Bronchial epithelial cell (primary cell): ENCODE results near the gene C19orf85. TPM values are rescaled to one million over a fixed set of nuclear protein-coding genes. Genes with fewer than 3 reads are reported as not detected.

ENCODE experiments used
- DNase-seq: peaks from one replicate; pipeline ENCODE4 v3.0.0-alpha.2; 2010; ENCODE audit warnings: low read depth
- FAIRE-seq: peaks from 2 replicates; lab custom pipeline; 2011; peaks lifted over from hg19 to GRCh38; lab: Jason Lieb, UNC
- H3K27me3 ChIP-seq: 2 replicates; pipeline ENCODE4 v1.5.1; 2011; ENCODE audit warnings: low read length; ENCODE audit not compliant: control insufficient read depth, insufficient read depth
- H3K36me3 ChIP-seq: 2 replicates; pipeline ENCODE4 v1.5.1; 2011; ENCODE audit warnings: low read length; ENCODE audit not compliant: control insufficient read depth, insufficient read depth
- H3K4me3 ChIP-seq: 2 replicates; pipeline ENCODE4 v1.5.1; 2011; ENCODE audit warnings: mild to moderate bottlenecking, low read depth, low read length, control low read depth
- total RNA-seq: library from RNA; depleted of rRNA; stranded (reverse); fragments of >200 nt; gene quantifications from 2 replicates; pipeline ENCODE4 v1.2.1, GENCODE V29; 2014
- TF ChIP-seq, protein P1 (sequence below): IDR thresholded peaks from 2 replicates; pipeline ENCODE4 v1.5.1; 2011; ENCODE audit warnings: mild to moderate bottlenecking, moderate library complexity, low read length, control low read depth, inconsistent platforms; ENCODE audit not compliant: insufficient read depth, severe bottlenecking

The C19orf85 gene
- total RNA-seq, 1 donor from 2014 or later, result not detected

DNA sequence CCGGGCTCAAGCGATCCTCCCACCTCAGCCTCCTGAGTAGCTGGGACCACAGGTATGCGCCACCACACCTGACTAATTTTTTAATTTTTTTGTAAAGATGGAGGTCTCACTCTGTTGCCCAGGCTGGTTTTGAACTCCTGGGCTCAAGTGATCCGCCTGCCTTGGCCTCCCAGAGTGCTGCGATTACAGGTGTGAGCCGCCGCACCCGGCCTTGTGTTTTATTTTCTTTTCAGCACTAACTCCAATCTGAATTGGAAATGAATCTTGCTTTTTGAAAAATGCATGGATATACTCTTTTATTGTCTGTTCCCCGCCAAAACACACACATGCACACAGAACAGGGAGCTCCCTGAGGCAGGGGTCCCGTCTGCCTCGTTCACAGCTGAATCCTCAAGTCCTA lies 1.8 kb downstream of the C19orf85 start:
- DNase-seq (no peak), FAIRE-seq (no peak)
- H3K36me3 ChIP-seq, result no peaks in the 10 kb centered on the region
- TF ChIP-seq, protein P1, sequence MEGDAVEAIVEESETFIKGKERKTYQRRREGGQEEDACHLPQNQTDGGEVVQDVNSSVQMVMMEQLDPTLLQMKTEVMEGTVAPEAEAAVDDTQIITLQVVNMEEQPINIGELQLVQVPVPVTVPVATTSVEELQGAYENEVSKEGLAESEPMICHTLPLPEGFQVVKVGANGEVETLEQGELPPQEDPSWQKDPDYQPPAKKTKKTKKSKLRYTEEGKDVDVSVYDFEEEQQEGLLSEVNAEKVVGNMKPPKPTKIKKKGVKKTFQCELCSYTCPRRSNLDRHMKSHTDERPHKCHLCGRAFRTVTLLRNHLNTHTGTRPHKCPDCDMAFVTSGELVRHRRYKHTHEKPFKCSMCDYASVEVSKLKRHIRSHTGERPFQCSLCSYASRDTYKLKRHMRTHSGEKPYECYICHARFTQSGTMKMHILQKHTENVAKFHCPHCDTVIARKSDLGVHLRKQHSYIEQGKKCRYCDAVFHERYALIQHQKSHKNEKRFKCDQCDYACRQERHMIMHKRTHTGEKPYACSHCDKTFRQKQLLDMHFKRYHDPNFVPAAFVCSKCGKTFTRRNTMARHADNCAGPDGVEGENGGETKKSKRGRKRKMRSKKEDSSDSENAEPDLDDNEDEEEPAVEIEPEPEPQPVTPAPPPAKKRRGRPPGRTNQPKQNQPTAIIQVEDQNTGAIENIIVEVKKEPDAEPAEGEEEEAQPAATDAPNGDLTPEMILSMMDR, result no peak
- no peak overlapping the region for H3K4me3 ChIP-seq
- no peaks in the 10 kb centered on the region for H3K27me3 ChIP-seq

DNA sequence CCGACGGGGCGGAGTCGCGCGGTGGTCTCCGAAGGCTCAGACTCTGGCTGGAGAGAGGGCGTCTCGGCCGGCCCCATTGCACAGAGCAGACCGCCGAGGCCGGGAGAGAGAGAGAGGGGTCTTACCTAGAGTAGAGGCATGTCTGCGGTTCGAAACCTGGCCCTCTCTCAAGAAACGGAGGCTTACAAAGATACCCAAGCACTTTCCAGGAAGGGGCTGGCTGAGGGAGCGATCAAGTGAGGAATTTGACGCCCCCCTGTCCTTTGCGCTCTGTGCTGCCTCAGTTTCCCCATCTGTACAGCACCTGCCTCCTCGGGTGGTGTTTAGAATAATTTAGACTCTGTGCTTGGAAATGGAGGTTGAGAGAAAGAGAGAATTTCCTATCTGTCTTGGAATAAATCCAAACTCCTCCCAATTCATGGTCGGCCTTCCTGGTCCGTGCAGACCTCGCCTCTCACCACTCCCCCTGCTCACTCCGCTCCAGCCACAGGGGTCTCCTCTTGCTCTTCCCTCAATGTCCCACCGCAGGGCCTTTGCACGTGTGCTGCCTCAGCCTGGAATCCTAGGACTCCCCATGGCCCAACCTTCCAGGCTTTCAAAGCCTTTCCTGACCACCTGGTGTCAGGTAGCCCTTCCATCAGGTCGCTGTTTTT lies 2.5 kb downstream of the C19orf85 start:
- no peak for FAIRE-seq

DNA sequence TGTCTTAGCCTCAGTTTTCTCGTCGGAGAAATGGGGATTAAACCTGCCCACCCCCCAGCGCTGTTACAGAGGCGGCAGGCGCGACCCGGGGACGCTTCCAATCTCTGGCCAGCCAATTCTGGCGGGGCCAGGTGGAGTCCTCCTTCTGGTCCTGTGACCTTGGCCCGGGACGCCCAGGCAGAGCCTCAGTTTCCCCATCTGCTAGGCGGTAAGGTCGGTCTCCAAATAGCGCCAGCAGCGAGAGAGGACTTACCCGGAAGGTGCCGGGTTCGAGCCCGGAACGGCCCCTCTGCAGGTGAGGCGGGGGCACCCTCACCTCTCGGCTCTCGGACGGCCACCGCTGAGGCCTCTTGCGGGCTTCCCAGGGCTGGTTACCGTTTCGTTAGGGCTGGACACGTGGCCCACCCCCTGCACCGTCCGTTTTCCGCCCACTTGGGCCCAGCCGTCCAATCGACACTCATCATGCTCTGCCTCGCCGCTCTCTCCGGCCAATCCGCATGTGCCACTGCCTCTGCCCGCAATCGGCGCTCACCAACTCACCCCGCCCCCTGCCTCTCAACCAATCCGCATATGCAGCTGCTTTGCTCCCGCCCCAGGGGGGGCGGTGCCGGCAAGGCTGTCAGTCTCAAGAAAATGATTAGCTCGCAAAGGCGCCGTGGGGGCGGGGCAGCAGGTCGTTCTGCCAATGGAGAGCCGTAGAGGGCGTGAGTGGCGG lies 3.1 kb downstream of the C19orf85 start, which contains the start of gene ISOC2:
Gene ISOC2 (minus strand): TSS at position 384 of the 715 bp plus-strand sequence. CDS start 5,156 bp downstream, outside the sequence.
- Histone ChIP-seq H3K36me3 (no peaks in the 10 kb centered on the region), H3K27me3 (no peaks in the 10 kb centered on the region), H3K4me3 (peak within 1 kb of the TSS; percentile 93)
- FAIRE-seq (peak; percentile 91), DNase-seq (peak; percentile 97)
- TF ChIP-seq, protein P1, result no peak

More for the DNA sequence above, 2.5 kb downstream of the C19orf85 start:
- no peaks in the 10 kb centered on the region for H3K27me3 ChIP-seq
- no peaks in the 10 kb centered on the region for H3K36me3 ChIP-seq
- peak; percentile 35 for DNase-seq
- peak overlapping the region; percentile 78 for H3K4me3 ChIP-seq
- TF ChIP-seq, protein P1, result no peak

DNA sequence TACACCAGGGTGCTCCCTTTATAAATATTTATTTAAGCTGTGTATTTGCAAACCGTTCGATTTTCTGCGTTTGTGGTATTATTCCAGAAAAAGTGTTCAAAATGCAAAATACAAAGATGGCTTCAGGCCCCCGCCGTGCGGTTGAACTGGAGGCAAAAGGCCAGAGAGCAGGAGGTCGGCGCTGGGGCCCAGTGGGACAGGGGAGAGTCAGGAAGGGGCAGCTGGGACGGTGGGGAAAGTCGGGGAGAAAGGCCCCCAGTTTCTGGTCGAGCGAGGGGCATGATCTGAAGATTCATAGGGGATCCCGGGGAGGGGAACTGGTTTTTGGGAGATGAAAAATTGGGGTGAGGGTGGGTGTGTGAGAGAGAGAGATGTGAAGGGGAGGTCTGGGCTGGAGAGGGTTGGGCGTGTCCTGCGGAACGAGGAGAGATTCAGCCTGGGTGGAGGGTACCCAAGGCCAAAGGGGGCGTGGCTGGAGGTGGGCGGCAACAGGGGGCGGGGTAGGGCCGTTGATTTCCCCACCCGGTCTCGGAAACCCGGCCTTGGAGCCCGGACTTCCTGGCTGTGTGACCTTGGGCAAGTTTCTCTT lies 3.8 kb downstream of the C19orf85 start:
- TF ChIP-seq, protein P1, result no peak
- DNase-seq (peak; percentile 32), FAIRE-seq (no peak)

DNA sequence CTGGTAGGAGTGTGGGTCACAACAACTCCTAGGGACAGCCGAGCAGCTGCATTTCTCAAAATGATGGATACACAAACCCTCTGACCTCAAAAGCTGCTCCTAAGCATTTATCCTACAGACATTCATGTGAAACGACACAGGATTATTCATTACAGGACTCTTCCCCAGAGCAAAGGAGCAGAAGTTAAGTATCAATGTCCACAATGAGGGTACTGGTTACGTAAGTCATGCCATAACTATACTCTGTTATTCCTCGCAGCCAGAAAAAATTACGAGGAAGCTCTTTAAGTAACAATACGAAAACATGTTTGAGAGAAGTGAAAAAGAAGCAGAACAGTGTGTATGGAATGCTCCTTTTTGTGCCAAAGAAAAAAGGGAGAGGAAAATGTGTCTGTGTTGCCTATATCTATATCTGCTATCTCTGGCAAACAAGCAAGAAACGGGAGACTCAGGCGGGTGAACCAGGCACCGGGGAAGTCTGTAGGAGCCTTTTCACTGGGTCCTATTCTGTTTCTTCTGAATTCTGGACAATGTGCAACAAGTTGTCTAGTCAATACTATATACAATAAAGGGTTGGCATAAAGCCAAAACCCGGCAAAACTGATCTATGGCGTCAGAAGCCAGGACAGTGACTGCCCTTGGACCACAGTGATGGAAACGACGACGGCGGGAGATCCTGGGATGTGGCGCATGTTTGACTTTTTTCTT lies 4.4 kb downstream of the C19orf85 start:
- DNase-seq (no peak), FAIRE-seq (no peak)
- TF ChIP-seq, protein P1, result no peak
- Histone ChIP-seq H3K4me3 (no peak overlapping the region), H3K27me3 (no peaks in the 10 kb centered on the region), H3K36me3 (no peaks in the 10 kb centered on the region)

More for the DNA sequence above, 3.8 kb downstream of the C19orf85 start:
- H3K36me3 ChIP-seq, result no peaks in the 10 kb centered on the region
- no peaks in the 10 kb centered on the region for H3K27me3 ChIP-seq
- H3K4me3 ChIP-seq, result peak overlapping the region; percentile 93
